ENCODE measurements around the gene NRDE2.

The NRDE2 gene

DNA sequence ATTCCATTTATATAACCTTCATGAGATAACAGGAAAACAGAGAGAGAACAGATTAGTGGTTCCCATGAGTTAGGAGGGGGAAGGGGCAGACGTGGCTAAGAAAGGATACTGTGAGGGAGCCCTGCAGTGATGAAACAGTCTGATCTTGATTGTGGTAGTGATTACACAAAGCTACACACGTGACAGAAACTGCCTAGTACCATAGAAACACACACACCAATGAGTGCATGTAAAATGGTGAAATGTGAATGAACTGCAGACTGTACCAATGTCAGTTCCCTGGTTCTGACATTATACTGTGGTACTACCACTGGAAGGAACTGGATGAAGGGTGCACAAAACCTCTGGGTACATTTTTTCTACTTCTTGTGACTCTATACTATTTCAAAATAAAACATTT lies 36.9 kb downstream of the NRDE2 start:
- TF ChIP-seq, protein P1, sequence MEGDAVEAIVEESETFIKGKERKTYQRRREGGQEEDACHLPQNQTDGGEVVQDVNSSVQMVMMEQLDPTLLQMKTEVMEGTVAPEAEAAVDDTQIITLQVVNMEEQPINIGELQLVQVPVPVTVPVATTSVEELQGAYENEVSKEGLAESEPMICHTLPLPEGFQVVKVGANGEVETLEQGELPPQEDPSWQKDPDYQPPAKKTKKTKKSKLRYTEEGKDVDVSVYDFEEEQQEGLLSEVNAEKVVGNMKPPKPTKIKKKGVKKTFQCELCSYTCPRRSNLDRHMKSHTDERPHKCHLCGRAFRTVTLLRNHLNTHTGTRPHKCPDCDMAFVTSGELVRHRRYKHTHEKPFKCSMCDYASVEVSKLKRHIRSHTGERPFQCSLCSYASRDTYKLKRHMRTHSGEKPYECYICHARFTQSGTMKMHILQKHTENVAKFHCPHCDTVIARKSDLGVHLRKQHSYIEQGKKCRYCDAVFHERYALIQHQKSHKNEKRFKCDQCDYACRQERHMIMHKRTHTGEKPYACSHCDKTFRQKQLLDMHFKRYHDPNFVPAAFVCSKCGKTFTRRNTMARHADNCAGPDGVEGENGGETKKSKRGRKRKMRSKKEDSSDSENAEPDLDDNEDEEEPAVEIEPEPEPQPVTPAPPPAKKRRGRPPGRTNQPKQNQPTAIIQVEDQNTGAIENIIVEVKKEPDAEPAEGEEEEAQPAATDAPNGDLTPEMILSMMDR (IDR thresholded peaks at IDR 0.05; ENCODE audit: low read depth, low read length, missing control alignments): no peak
- in situ Hi-C loops (cut with HindIII; ENCODE audit: low pct_ligation_motif_present, low sequenced_read_pairs): no loop called here

DNA sequence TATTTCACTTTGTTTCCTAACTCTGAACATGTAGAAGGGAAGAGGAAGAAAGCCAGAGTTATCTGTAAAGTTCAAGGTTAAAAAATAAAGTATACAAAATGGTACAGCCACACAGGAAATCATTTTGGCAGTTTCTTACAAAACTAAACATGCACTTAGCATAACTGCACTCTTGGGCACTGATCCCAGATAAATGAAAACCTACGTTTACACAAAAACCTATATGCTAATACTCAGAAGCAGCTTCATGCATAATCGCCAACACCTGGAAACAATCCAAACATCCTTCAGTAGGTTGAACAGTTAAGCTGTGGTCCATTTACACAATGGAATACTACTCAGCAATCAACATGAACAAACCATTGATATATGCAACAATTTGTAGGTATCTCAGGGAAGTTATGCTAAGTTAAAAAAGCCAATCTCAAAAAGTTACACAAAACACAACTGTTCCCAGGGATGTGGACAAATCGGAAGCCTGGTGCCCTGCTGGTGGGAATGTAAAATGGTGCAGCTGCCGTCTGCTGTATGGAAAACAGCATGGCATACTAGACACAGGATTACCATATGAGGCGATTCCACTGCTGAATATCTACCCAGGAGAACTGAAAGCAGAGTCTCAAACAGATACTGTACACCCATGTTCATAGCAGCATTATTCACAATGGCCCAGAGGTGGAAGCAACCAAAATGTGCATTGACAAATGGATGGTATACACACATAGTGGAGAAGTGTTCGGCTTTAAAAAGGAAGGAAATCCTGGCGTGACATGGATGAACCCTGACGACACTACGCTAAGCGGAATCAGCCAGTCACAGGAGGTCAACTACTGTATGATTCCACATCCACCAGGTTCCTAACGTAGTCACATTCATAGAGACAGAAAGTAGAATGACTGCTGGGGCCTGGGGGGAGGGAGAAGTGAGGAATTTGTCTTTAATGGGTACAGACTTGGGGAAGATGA lies 37.7 kb downstream of the NRDE2 start:
- no peak overlapping the region for H3K4me3 ChIP-seq (ENCODE audit: low read depth, low read length)
- TF ChIP-seq, protein P1 (IDR thresholded peaks at IDR 0.05; ENCODE audit: low read depth, low read length, missing control alignments): peak; percentile 43
- no peak for DNase-seq
- H3K27ac ChIP-seq: no peak overlapping the region
- no peaks in the 10 kb centered on the region for H3K27me3 ChIP-seq (replicated peaks)
- in situ Hi-C loops (cut with HindIII; ENCODE audit: low pct_ligation_motif_present, low sequenced_read_pairs): no loop called here
- H3K36me3 ChIP-seq (replicated peaks): peaks cover 29% of the 10 kb centered on the region

More for the DNA sequence above, 36.9 kb downstream of the NRDE2 start:
- H3K27ac ChIP-seq: no peak overlapping the region
- no peaks in the 10 kb centered on the region for H3K27me3 ChIP-seq (replicated peaks)
- no peak overlapping the region for H3K4me3 ChIP-seq (ENCODE audit: low read depth, low read length)
- DNase-seq: no peak
- H3K36me3 ChIP-seq (replicated peaks): peaks cover 20% of the 10 kb centered on the region

DNA sequence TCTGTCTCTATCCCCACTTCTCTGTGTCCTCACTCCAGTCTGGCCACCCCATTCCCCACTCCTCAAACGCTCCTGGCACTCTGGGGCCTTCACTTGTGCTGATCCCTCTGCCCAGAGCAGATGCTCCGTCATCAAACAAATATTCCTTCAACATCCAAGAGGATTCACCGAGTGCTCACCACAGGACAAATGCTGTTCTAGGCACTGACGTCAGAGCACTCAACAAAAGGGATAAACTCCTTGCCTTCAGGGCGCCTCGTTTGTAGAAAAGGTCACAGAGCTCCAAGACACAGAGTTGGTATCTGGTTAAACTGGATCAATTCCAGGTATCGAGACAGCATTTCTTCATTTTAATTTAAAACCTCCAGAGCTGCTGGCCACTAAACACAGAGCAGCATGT lies 40.0 kb downstream of the NRDE2 start:
- H3K27ac ChIP-seq: no peak overlapping the region
- DNase-seq: no peak
- TF ChIP-seq, protein P1 (IDR thresholded peaks at IDR 0.05; ENCODE audit: low read depth, low read length, missing control alignments): no peak
- H3K36me3 ChIP-seq (replicated peaks): peaks cover 33% of the 10 kb centered on the region
- H3K4me3 ChIP-seq (ENCODE audit: low read depth, low read length): no peak overlapping the region
- in situ Hi-C loops (cut with HindIII; ENCODE audit: low pct_ligation_motif_present, low sequenced_read_pairs): no loop called here
- H3K27me3 ChIP-seq (replicated peaks): no peaks in the 10 kb centered on the region

DNA sequence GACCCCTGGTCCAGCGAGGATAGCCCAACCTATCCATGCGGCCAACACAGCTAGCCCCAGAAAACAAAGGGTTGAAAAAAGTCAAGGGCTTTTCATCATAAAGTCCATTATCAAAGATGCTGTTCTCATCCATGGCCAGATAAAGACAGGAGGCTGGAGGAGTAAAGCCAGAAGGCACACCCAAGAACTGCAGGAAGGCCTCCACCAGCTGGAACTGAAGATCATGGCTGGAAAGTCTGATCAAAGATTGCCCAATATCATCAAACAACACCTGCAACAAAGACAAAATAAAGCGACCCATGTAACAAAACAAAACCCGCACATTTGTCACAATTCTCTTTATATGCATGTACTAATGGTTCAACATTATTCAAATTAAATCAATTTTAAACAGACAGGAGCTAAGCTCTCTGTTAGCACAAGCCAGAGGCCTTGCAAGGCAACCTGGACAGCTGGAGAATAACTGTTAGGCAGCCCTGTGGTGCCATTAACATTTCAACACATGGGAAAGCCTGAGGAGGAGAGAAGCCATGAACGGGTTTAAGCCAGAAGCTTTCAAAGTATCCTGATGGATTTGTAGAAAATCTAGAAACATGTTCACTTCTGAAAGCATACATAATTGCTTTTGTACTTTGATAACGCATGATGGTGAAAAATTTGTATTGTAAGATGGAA lies 41.3 kb downstream of the NRDE2 start:
- TF ChIP-seq, protein P1 (IDR thresholded peaks at IDR 0.05; ENCODE audit: low read depth, low read length, missing control alignments): no peak
- in situ Hi-C loops (cut with HindIII; ENCODE audit: low pct_ligation_motif_present, low sequenced_read_pairs): no loop called here
- Histone ChIP-seq H3K4me3 (ENCODE audit: low read depth, low read length) (no peak overlapping the region), H3K27ac (no peak overlapping the region), H3K27me3 (replicated peaks) (no peaks in the 10 kb centered on the region), H3K36me3 (replicated peaks) (peaks cover 40% of the 10 kb centered on the region)
- DNase-seq: no peak

DNA sequence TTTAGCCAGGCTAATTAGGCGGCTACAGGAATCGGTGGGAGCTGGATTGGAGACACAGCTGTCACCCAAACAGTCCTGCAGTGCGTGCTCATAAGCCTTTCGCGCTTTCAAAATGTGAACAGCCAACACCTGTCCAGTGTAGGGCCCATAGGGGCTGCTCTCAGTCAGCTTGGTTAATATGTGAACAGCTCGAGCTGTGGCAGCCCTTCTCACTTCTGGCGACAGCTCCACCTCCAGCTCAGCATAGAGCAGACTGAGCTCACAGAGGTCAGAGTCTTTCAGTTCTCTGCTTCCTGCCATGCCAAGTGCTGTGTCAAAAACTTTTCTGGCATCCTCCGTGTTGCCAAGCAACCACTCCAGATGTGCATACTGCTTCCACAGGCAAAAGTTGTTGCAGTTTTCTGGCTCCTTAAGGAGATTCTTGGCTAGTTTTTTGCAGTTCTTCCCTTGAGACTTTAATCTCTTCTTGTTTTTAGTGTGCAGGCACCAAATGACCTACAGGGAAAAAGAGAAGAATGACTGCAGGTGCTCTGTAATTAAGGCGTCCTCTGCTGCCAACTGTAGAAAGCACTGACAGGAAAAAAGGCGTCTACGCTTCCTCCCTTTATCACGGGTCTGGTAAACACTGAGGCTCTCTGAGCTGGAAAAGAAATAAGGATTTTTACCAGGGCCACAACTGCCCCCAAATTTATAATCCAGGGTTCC lies 42.9 kb downstream of the NRDE2 start:
- peaks cover 38% of the 10 kb centered on the region for H3K36me3 ChIP-seq (replicated peaks)

More for the DNA sequence above, 42.9 kb downstream of the NRDE2 start:
- in situ Hi-C loops (cut with HindIII; ENCODE audit: low pct_ligation_motif_present, low sequenced_read_pairs): no loop called here
- Histone ChIP-seq H3K27ac (no peak overlapping the region), H3K4me3 (ENCODE audit: low read depth, low read length) (no peak overlapping the region), H3K27me3 (replicated peaks) (no peaks in the 10 kb centered on the region)
- TF ChIP-seq, protein P1 (IDR thresholded peaks at IDR 0.05; ENCODE audit: low read depth, low read length, missing control alignments): no peak
- DNase-seq: no peak

All from brain microvascular endothelial cell (primary cell).